Stimulated activated naive CD8-positive, alpha-beta T cell treated with anti-CD3 and anti-CD28 coated beads, Interleukin-15, Interleukin-2, amounts not matched to agents 100 ng/mL and 50 ng/mL, for 24 hours (primary cell): Measurements from ENCODE around the gene S100A11.

Experiments
- H3K27ac Mint-ChIP-seq: one replicate; pipeline ENCODE4 v1.8.0; 2021; ENCODE audit warnings: mild to moderate bottlenecking, mixed read lengths
- H3K27me3 Mint-ChIP-seq: one replicate; pipeline ENCODE4 v1.8.0; 2021; ENCODE audit warnings: mixed read lengths
- H3K36me3 Mint-ChIP-seq: one replicate; pipeline ENCODE4 v1.8.0; 2021; ENCODE audit warnings: low read depth, mixed read lengths
- H3K4me1 Mint-ChIP-seq: one replicate; pipeline ENCODE4 v1.8.0; 2021; ENCODE audit warnings: low read depth, mixed read lengths
- H3K4me3 Mint-ChIP-seq: one replicate; pipeline ENCODE4 v1.8.0; 2021; ENCODE audit warnings: mild to moderate bottlenecking, mixed read lengths
- H3K9me3 Mint-ChIP-seq: one replicate; pipeline ENCODE4 v1.8.0; 2021; ENCODE audit warnings: mixed read lengths

The S100A11 gene

DNA sequence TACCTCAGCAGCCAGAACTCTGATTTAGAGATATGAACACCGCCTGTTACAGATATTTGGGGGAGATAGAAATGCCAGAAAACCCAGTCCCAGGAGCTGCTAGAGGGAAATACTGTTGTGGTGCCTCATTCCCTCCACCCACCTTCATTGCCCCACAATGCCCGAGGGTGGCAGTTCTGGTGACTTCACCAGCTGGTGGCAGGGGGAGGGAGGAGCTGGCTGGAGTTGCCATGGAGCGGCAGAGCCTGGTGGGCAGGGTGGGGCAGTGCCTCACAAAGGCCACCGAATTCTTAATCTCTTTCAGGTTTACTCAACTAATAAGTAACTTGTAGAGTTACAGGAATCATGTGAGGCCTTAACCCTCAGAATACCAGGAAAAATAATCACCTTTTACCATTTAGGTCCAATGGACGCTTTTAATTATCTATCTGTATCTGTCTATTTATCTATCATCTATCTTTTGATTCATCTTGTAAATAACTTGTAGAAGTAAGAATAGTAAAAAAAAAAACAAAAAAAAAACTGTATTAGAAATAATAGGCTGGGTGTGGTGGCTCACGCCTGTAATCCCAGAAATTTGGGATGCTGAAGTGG, 11.7 kb upstream of the S100A11 start:
- peak overlapping the region; percentile 85 for H3K4me3 Mint-ChIP-seq
- peaks cover 40% of the 10 kb centered on the region for H3K4me1 Mint-ChIP-seq
- no peaks in the 10 kb centered on the region for H3K9me3 Mint-ChIP-seq
- peak overlapping the region; percentile 99 for H3K27ac Mint-ChIP-seq
- H3K27me3 Mint-ChIP-seq: peaks cover 5% of the 10 kb centered on the region
- H3K36me3 Mint-ChIP-seq: no peaks in the 10 kb centered on the region

DNA sequence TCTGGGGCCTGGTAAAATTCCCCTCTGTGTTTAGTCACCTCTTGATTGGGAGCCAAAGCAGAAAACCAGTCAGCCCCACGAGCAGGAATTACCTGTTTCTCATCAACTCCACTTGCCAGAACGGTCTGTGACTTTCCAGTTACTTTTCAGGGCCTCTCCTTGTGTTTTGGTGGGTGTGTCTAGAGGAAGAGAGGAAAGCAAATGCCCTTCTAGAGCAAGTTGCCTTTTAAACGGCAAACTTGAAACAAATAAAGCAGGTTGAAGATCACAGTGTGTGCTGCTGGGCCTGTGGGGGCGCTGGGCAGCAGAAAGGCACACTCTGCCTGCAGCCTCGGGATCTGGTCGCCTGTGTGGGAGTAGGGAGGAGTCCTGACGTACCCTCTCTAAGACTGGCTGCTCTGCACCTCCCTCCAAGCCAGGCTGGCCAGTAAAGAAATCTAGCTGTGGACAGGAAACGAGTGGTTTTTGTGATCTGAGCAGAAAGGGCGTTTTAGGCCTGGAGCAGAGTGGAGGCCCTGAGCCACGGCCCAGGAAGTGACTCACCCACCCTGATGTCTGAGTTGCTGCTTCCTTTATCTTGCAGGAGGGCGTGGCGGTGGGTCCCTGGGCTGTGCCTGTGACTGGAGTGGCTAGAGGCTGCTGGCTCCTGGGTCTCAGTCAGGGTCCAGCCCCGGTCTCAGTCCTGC, 11.1 kb upstream of the S100A11 start:
- Mint-ChIP-seq H3K4me3 (peak overlapping the region; percentile 85), H3K4me1 (peaks cover 40% of the 10 kb centered on the region), H3K36me3 (no peaks in the 10 kb centered on the region), H3K27ac (peak overlapping the region; percentile 99), H3K27me3 (peaks cover 3% of the 10 kb centered on the region), H3K9me3 (no peaks in the 10 kb centered on the region)

DNA sequence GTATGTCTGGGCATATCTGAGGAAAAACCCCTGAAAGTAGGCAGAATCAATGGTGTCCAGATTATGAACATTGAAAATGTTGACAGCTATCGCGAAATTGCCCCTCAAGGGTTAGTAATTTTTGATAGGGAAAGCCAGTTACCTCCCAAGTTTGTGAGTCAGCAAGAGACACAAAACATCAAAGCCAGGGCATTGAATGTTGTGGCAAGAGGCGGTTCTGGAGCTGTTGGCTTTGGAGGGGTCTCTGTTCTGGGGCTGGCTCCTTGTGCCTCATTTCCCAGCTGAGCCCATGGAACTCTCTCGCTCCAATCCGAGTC, 10.6 kb upstream of the S100A11 start:
- H3K9me3 Mint-ChIP-seq: no peaks in the 10 kb centered on the region
- H3K4me1 Mint-ChIP-seq: peaks cover 40% of the 10 kb centered on the region
- no peaks in the 10 kb centered on the region for H3K36me3 Mint-ChIP-seq
- peak overlapping the region; percentile 99 for H3K27ac Mint-ChIP-seq
- H3K4me3 Mint-ChIP-seq: peak overlapping the region; percentile 85
- H3K27me3 Mint-ChIP-seq: no peaks in the 10 kb centered on the region

DNA sequence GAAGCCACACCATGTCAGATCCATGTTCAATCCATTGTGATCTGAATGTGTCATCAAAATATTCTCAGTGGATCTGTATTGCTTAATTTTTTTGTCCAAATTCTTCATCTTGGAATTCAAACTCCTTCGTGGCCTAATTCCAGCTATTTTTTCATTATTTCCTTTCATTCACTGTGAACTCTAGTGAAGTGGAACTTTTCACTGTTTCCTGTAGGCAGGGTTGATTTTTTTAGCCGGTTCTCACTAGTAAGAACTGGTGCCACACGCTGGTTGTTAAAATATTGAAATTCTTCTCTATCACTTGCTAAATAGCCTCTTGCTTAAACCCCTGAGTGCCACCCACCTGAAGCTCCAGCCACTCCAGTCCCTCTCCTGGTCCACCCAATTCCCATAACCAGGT, 7.6 kb upstream of the S100A11 start:
- no peak overlapping the region for H3K27ac Mint-ChIP-seq
- H3K36me3 Mint-ChIP-seq: no peaks in the 10 kb centered on the region
- H3K4me1 Mint-ChIP-seq: peaks cover 35% of the 10 kb centered on the region
- H3K9me3 Mint-ChIP-seq: no peaks in the 10 kb centered on the region
- no peak overlapping the region for H3K4me3 Mint-ChIP-seq
- H3K27me3 Mint-ChIP-seq: no peaks in the 10 kb centered on the region

DNA sequence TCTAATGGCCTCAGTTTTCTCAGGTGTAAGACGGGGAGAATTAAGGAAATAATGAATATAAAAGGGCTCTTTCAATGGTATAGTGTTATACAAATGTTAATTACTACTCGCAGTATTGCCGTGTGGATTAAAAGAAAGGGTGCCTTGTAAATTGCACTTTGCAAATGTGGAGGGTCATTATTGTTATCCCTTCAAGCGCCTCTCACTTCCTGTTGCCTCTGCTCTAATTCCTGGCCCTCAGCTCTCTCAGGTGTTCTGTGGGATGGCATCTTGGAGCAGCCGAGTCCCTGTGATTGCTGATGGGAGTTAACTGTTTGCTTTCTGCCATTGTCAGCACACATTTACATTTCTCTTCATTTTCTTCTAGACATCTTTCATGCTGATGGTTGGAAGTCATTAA, 7.1 kb upstream of the S100A11 start:
- no peak overlapping the region for H3K4me3 Mint-ChIP-seq
- peaks cover 32% of the 10 kb centered on the region for H3K4me1 Mint-ChIP-seq
- no peaks in the 10 kb centered on the region for H3K9me3 Mint-ChIP-seq
- H3K27me3 Mint-ChIP-seq: no peaks in the 10 kb centered on the region
- peak overlapping the region; percentile 9 for H3K27ac Mint-ChIP-seq
- no peaks in the 10 kb centered on the region for H3K36me3 Mint-ChIP-seq

DNA sequence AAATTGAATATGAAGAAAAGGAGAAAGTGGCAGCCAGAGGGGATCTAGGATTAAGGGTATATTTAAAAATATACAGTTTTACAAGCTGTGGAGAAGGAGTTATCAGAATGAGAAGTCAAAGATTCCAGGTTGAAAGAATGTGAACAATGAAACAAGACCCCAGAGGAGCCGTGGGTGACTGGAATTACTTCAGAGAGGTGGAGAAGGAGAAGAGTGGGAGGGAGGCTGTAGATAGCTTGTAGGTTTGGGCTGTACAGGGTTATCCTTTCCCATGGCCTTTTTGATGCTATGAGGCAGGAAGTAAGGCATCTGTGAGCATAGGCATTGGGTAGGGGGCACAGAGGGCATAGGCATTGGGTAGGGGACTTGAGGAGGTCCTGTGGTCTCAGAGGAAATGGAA, 5.2 kb upstream of the S100A11 start:
- peaks cover 24% of the 10 kb centered on the region for H3K4me1 Mint-ChIP-seq
- H3K4me3 Mint-ChIP-seq: no peak overlapping the region
- no peaks in the 10 kb centered on the region for H3K36me3 Mint-ChIP-seq
- no peaks in the 10 kb centered on the region for H3K9me3 Mint-ChIP-seq
- H3K27ac Mint-ChIP-seq: no peak overlapping the region
- H3K27me3 Mint-ChIP-seq: no peaks in the 10 kb centered on the region

DNA sequence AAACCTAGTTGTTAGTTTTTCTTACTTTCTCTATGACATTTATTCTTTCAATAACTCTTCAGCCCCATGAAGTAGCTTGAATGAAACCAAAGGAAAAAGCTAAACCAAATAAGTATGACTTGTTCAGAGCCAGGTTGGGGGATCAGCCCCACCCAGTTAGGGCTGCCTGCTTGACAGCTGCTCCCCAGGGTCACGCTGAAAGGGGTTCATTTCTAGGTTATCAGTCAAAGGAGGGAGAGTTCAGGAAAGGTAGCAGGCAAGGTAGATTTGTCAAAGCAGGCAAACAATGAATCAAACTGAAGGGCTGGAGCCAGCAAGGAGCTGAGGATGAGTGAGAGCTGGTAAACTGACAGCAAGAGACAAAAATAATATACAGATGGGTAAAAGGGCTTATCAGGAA, 3.1 kb upstream of the S100A11 start:
- H3K4me3 Mint-ChIP-seq: no peak overlapping the region
- no peaks in the 10 kb centered on the region for H3K27me3 Mint-ChIP-seq
- peaks cover 22% of the 10 kb centered on the region for H3K4me1 Mint-ChIP-seq
- no peak overlapping the region for H3K27ac Mint-ChIP-seq
- no peaks in the 10 kb centered on the region for H3K9me3 Mint-ChIP-seq
- peaks cover 5% of the 10 kb centered on the region for H3K36me3 Mint-ChIP-seq

DNA sequence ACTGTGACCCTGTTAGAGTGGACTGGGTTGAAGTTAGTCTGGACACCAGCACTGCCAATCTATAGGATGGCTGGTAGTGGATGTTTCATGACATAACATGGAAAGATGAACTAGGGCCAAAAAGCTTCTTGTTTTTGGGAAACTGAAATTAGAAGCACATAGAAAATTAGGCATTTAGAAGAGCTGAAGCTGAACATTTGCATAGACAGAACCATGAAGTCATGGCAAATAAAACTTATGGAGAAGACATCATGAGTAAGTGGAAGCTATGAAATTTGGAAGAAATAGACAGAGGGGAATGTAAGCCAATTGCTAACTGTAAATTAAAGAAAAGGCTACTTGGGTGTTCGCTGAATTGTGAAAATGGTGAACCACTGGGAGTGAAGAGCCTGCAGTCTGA, 2.7 kb upstream of the S100A11 start:
- Mint-ChIP-seq H3K36me3 (peaks cover 5% of the 10 kb centered on the region), H3K27me3 (no peaks in the 10 kb centered on the region), H3K27ac (no peak overlapping the region), H3K4me1 (peaks cover 26% of the 10 kb centered on the region), H3K4me3 (no peak overlapping the region), H3K9me3 (no peaks in the 10 kb centered on the region)

DNA sequence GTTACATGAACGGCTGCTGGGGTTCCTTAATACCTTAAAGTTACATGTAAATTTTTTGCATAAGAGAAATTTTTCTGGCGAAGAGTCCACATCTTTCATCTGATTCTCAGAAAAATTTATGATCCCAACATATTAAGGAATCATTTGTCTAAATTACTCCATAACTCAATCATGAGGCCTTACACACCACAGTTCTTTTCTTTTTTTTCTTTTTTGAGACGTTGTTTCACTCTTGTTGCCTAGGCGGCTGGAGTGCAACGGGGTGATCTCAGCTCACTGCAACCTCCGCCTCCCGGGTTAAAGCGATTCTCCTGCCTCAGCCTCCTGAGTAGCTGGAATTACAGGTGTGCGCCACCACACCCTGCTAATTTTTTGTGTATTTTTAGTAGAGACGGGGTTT, 2.1 kb upstream of the S100A11 start:
- no peaks in the 10 kb centered on the region for H3K27me3 Mint-ChIP-seq
- H3K36me3 Mint-ChIP-seq: peaks cover 9% of the 10 kb centered on the region
- H3K27ac Mint-ChIP-seq: no peak overlapping the region
- no peak overlapping the region for H3K4me3 Mint-ChIP-seq
- no peaks in the 10 kb centered on the region for H3K9me3 Mint-ChIP-seq
- H3K4me1 Mint-ChIP-seq: peaks cover 32% of the 10 kb centered on the region

DNA sequence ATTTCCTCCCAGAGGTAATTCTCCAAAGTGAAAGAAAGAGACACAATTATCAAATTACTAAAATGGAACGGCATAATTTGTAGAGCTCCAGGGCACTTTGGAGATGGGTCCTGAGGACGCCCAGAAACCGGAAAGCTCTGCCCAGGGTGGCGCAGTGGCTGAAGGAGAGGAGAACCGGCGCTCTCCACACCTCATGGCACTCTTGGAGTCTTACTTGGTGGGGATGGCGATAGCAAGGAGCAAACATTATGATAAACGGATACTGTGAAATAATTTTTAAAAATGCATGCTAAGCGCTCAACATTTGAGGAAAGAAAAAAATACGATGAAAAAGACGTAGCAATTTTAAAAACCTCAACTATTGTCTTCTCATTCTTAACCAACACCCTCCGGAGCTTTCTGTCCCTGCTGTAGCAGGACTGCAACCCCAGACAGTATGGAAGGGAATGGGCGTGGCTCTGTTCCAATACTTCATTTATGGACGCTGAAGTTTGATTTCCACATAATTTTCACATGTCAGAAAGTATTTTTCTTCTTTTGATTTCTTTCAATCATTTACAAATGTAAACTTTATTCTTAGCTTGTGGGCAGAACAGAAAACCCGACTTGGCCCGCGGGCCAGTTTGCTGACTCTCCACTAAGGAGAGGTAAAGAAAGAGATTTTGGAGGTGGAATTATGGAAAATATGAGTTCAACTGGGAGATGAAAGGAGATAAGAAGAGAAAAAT, 1.1 kb downstream of the S100A11 start:
- peak overlapping the region; percentile 97 for H3K27ac Mint-ChIP-seq
- peaks cover 38% of the 10 kb centered on the region for H3K36me3 Mint-ChIP-seq
- H3K27me3 Mint-ChIP-seq: no peaks in the 10 kb centered on the region
- no peaks in the 10 kb centered on the region for H3K9me3 Mint-ChIP-seq
- peak overlapping the region; percentile 98 for H3K4me3 Mint-ChIP-seq
- H3K4me1 Mint-ChIP-seq: peaks cover 40% of the 10 kb centered on the region

DNA sequence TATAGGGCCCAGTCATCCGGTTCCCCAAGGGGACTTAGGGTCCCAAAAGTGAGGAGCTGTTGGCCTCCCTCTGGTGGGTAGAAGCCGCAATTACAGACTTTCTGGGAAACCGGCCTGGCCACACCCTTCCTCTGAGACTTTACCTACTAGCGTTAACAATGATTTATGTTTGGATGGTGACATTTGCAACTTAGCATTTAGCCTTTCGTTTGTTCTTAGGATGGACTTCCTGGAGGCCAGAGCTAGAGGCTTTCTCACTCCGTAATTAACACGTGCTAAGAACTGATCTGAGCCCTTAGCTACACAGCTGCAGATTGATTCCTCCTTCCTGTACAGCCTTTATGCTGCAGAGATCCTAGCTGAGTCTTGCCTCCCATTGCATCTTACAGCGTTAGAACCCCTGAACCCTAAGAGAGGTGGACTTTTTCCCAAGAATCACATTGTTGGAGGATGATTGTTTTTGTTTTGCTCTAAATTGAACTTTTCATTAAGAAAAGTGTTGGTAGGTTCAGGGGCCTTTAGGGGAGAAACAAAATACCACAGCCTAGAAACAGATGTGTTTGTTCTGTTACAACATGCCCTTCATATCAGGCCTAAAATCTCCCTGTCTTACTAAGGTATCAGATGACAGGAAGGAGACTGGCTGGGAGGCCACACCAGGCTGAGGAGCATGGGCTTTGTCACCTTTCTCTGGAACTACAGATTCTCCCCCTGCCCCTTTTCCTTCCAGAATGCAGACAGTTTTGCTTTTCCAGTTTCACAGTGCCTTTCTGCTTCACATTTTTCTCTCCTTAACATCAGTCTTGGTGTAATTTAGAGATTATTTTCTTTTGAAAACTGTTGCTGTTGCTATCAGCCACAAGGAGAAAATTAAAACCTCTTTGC, 1.9 kb downstream of the S100A11 start:
- no peaks in the 10 kb centered on the region for H3K27me3 Mint-ChIP-seq
- peaks cover 42% of the 10 kb centered on the region for H3K4me1 Mint-ChIP-seq
- H3K9me3 Mint-ChIP-seq: no peaks in the 10 kb centered on the region
- peak overlapping the region; percentile 98 for H3K4me3 Mint-ChIP-seq
- H3K36me3 Mint-ChIP-seq: peaks cover 43% of the 10 kb centered on the region
- H3K27ac Mint-ChIP-seq: peak overlapping the region; percentile 97

DNA sequence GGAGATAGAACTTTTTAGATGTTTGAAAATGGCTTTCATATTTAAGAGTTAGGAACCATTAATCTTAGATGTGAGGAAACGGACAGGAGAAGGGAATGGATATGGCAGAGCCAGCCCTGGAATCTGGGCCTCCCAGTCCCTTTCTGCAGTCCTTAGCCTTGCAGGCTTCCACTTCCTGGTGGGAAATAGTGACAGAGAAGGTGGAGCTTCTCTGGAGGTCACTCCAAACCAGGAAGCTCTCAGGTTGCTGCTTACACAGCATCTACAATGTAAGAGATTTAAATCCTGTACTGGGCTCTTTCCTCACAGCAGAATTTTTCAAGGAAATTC, 2.5 kb downstream of the S100A11 start:
- H3K27ac Mint-ChIP-seq: peak overlapping the region; percentile 97
- H3K36me3 Mint-ChIP-seq: peaks cover 47% of the 10 kb centered on the region
- H3K4me3 Mint-ChIP-seq: peak overlapping the region; percentile 98

DNA sequence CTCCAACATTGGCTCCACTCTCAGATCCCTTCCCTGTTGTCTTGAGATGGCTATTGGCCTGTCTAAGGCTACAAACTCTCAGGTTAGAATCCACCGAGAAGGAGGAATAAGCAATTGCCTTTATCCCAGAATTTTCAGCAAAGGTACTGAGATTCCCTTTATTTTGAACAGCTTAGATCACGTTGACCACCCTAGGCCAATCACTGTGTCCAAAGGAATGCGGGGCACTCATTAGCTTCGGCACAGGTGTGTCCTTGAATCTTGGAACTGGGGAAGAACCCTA, 6.9 kb downstream of the S100A11 start:
- peaks cover 50% of the 10 kb centered on the region for H3K36me3 Mint-ChIP-seq
- H3K4me1 Mint-ChIP-seq: peaks cover 35% of the 10 kb centered on the region
- H3K27ac Mint-ChIP-seq: no peak overlapping the region
- H3K9me3 Mint-ChIP-seq: peaks cover 9% of the 10 kb centered on the region
- H3K4me3 Mint-ChIP-seq: no peak overlapping the region
- H3K27me3 Mint-ChIP-seq: no peaks in the 10 kb centered on the region

More for the DNA sequence above, 2.5 kb downstream of the S100A11 start:
- Mint-ChIP-seq H3K27me3 (no peaks in the 10 kb centered on the region), H3K9me3 (peaks cover 2% of the 10 kb centered on the region), H3K4me1 (peaks cover 48% of the 10 kb centered on the region)

DNA sequence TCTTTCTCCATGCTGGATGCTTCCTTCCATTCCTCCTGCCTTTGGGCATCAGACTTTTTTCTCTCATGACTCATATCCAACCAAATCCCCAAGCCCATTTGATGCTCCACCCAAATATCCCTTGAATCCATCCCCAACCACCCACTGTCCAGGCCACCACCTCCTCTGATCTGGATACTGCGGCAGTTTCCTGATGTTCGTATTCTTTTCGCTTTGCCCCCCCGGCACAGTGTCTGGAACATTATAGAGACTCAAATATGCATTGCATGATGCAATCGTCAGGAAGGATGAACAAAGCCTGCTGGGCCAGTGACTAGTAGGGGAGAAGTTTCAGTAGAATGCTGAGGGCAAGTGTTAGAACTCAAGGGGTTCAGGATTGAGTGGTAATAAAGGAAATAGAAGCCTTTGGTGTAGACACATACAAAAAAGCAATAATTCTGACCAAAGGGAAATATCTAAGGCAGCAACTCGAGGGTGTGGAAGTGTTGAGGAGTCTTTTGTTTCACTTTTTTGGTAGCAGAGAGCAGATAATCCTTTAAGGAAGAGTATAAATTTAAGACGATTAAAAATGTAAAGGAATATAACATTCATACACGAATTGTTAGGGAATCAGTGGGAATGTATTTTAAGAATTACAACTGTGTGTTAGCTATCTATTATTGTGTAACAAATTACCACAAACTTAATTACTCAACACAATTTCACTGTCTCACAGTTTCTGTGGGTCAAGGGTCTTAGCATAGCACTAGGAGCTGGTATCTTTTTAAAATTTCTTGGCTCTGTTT, 7.5 kb downstream of the S100A11 start:
- H3K27ac Mint-ChIP-seq: peak overlapping the region; percentile 80
- H3K9me3 Mint-ChIP-seq: peaks cover 9% of the 10 kb centered on the region
- peak overlapping the region; percentile 2 for H3K4me3 Mint-ChIP-seq
- peaks cover 50% of the 10 kb centered on the region for H3K36me3 Mint-ChIP-seq
- H3K27me3 Mint-ChIP-seq: no peaks in the 10 kb centered on the region
- peaks cover 29% of the 10 kb centered on the region for H3K4me1 Mint-ChIP-seq
